A549 treated with Hydrocortisone at 1 μM for 4 hours (cell line): ENCODE measurements around the gene ARL6IP6. TPM values are rescaled to one million over a fixed set of nuclear protein-coding genes. Genes with fewer than 3 reads are reported as not detected.

Source experiments
- total RNA-seq: library from RNA; stranded (reverse); fragments of 200-300 nt; extraction: Qiagen RNA extraction; gene quantifications from 5 replicates; pipeline ENCODE4 v1.2.3, GENCODE V29; 2022

Gene ARL6IP6
- total RNA-seq, result 19.3 to 24.6 TPM (median 22.6 TPM) in 5 replicates

GRCh38 chr2:152718076-152718908, at the start of gene ARL6IP6:
TSS of gene ARL6IP6 (plus strand) at chr2:152718620. CDS start at chr2:152718625, 5 bp downstream.

DNA sequence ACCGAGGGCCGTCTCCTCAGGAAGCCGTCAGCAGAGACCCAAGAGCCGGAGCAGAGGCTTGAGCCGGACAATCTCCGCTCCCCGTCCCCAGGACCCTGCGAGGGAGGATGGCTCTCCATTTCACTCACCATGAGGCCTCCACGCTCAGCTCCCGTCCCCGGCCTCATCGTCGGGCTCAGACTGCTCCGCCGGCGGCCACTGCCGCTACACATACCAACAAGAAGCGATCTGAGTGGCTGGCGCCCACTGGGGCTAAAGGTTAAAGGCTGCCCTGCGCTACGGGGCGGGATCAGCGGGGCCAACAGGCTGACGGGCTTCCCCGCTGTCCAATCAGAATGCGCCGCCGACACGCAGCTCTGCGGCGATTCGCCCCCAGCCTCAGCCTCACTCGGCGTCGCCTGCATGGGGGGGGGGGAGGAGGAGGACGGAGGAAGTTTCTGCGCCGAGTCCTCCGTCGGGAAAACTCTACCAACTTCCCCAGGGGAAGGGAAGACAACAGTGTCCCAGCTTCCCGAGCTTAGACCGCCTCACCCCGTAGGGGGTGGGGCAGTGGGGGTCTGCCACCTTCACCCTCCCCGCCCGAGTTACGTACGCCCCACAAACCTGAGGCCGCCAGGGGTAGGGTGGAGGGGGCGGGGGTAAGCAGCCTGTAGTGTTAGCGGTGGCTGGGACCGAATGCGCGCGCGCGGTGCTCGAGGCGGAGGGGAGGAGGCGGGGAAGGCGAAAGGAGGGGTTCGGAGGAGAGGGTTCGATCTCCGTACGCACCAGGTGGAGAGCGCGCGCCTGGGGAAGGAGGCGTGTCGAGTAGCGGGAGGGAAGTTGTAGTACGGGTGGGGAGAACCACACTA, 968 bp upstream of the ARL6IP6 start, which contains the start of gene PRPF40A:
TSS of gene PRPF40A (minus strand) at position 234 of the 848 bp plus-strand sequence. CDS start at position 212, 22 bp downstream.

Other genes starting within 250 kb of the ARL6IP6 start
- 68.5 to 96.0 TPM (median 82.1 TPM) in 5 replicates for gene PRPF40A, start 1.2 kb upstream of the ARL6IP6 start, total RNA-seq